CD14-positive monocyte (primary cell): ENCODE data around the gene USP28. TPM values are rescaled to one million over a fixed set of nuclear protein-coding genes. Genes with fewer than 3 reads are reported as not detected.

ENCODE experiments used
- DNase-seq, 3 donors: peaks; one replicate each; pipeline ENCODE4 v3.0.0-alpha.2; 2011 to 2022
- H2AFZ ChIP-seq: 2 replicates; pipeline ENCODE4 v1.6.0; 2012; ENCODE audit warnings: mild to moderate bottlenecking, low read depth, low read length, inconsistent platforms; ENCODE audit not compliant: insufficient read depth, poor library complexity, severe bottlenecking
- H3K27ac ChIP-seq, 2 donors: 1 replicate in 1 of 2; 2 replicates in 1 of 2; pipeline ENCODE4 v1.5.1; 2012 to 2013; ENCODE audit warnings: low read length in 2 of 2, control low read depth in 1 of 2, inconsistent platforms in 1 of 2, low read depth in 1 of 2, mild to moderate bottlenecking in 1 of 2
- H3K27me3 ChIP-seq, 2 donors: one replicate each; pipeline versions ENCODE4 v1.6.0 to v1.6.1; 2011 to 2013; ENCODE audit warnings: low read length in 2 of 2; ENCODE audit not compliant: control insufficient read depth in 2 of 2, insufficient read depth in 2 of 2
- H3K36me3 ChIP-seq, 2 donors: replicated peaks in 1 of 2; 1 replicate in 1 of 2; 2 replicates in 1 of 2; pipeline versions ENCODE4 v1.5.1 to v1.6.1; 2012 to 2013; ENCODE audit warnings: low read length in 2 of 2, control low read depth in 1 of 2, inconsistent platforms in 1 of 2, mild to moderate bottlenecking in 1 of 2; ENCODE audit not compliant: insufficient read depth in 2 of 2, control insufficient read depth in 1 of 2
- H3K4me1 ChIP-seq, 2 donors: 1 replicate in 1 of 2; 2 replicates in 1 of 2; pipeline versions ENCODE4 v1.5.1 to v1.6.1; 2012 to 2013; ENCODE audit warnings: low read length in 2 of 2, control low read depth in 1 of 2, inconsistent platforms in 1 of 2, mild to moderate bottlenecking in 1 of 2, moderate library complexity in 1 of 2; ENCODE audit not compliant: insufficient read depth in 2 of 2, control insufficient read depth in 1 of 2
- H3K4me2 ChIP-seq: replicated peaks from 2 replicates; pipeline ENCODE3; 2012; ENCODE audit warnings: low read length, moderate library complexity, mild to moderate bottlenecking; ENCODE audit not compliant: poor library complexity, severe bottlenecking; ENCODE audit errors: extremely low read depth
- H3K4me3 ChIP-seq, 3 experiments: fragments of 200-600 bp in 1 of 3; sonication (generic) in 1 of 3; replicated peaks in 1 of 3; 1 replicate in 2 of 3; 2 replicates in 1 of 3; pipeline ENCODE4 v1.5.1; 2011 to 2013; ENCODE audit warnings: low read length in 3 of 3, mild to moderate bottlenecking in 3 of 3, control low read depth in 2 of 3, low read depth in 2 of 3, inconsistent platforms in 1 of 3, moderate library complexity in 1 of 3
- H3K79me2 ChIP-seq: 2 replicates; pipeline ENCODE4 v1.6.0; 2012; ENCODE audit warnings: mild to moderate bottlenecking, control low read depth, inconsistent platforms, low read length, moderate library complexity; ENCODE audit not compliant: insufficient read depth
- H3K9ac ChIP-seq: 2 replicates; pipeline ENCODE4 v1.6.0; 2017; ENCODE audit warnings: low read length, mild to moderate bottlenecking; ENCODE audit not compliant: insufficient read depth, poor library complexity, severe bottlenecking
- H3K9me3 ChIP-seq, 2 donors: replicated peaks in 1 of 2; 1 replicate in 1 of 2; 2 replicates in 1 of 2; pipeline versions ENCODE4 v1.5.1 to v1.6.1; 2012 to 2013; ENCODE audit warnings: low read length in 2 of 2, control low read depth in 1 of 2; ENCODE audit not compliant: control insufficient read depth in 1 of 2, insufficient read depth in 1 of 2
- H4K20me1 ChIP-seq: 2 replicates; pipeline ENCODE4 v1.6.0; 2012; ENCODE audit warnings: mild to moderate bottlenecking, low read length, control low read depth, moderate library complexity; ENCODE audit not compliant: insufficient read depth
- H3K27ac Mint-ChIP-seq, 7 donors: one replicate each; pipeline ENCODE4 v1.8.0; 2020; ENCODE audit warnings: mild to moderate bottlenecking in 7 of 7, mixed read lengths in 7 of 7, moderate library complexity in 6 of 7, inconsistent platforms in 2 of 7
- H3K27me3 Mint-ChIP-seq, 3 donors: one replicate each; pipeline ENCODE4 v1.8.0; 2021 to 2022; ENCODE audit warnings: low read depth in 3 of 3, mild to moderate bottlenecking in 3 of 3, mixed read lengths in 3 of 3, moderate library complexity in 3 of 3, inconsistent platforms in 1 of 3
- H3K36me3 Mint-ChIP-seq, 2 donors: one replicate each; pipeline ENCODE4 v1.8.0; 2020; ENCODE audit warnings: mixed read lengths in 2 of 2, inconsistent platforms in 1 of 2, mild to moderate bottlenecking in 1 of 2
- H3K4me1 Mint-ChIP-seq: one replicate; pipeline ENCODE4 v1.8.0; 2020; ENCODE audit warnings: mild to moderate bottlenecking, mixed read lengths
- H3K4me3 Mint-ChIP-seq, 2 donors: one replicate each; pipeline ENCODE4 v1.8.0; 2020; ENCODE audit warnings: mild to moderate bottlenecking in 2 of 2, mixed read lengths in 2 of 2, moderate library complexity in 1 of 2
- H3K9me3 Mint-ChIP-seq, 7 donors: one replicate each; pipeline ENCODE4 v1.8.0; 2020 to 2022; ENCODE audit warnings: mixed read lengths in 7 of 7, mild to moderate bottlenecking in 6 of 7, moderate library complexity in 6 of 7, inconsistent platforms in 2 of 7
- WGBS: methylation state at CpG from one replicate; pipeline ENCODE4 v1.1.5; 2013; ENCODE audit warnings: missing lambda C conversion rate; ENCODE audit not compliant: insufficient coverage; 5-methylcytosine and 5-hydroxymethylcytosine counted together
- intact Hi-C, 2 donors: fragments of 100-400 bp; cut with micrococcal nuclease; formaldehyde crosslinking; loops; one replicate each; pipeline versions ENCODE4 v1.15.0 to v1.15.1; 2023
- polyA plus RNA-seq, 3 donors: library from polyadenylated mRNA; depleted of rRNA in 1 of 3; unstranded in 2 of 3; stranded (reverse) in 1 of 3; fragments of 300-500 nt in 2 of 3; fragments of >200 nt in 1 of 3; fragmentation: Illumina TruSeq in 2 of 3; gene quantifications; 1 replicate in 2 of 3; 2 replicates in 1 of 3; pipeline ENCODE4 v1.2.3, GENCODE V29; 2012 to 2021
- TF ChIP-seq, protein P1 (sequence below): fragments of 200-600 bp; IDR thresholded peaks from one replicate; pipeline ENCODE4 v1.8.0; 2022; ENCODE audit warnings: antibody characterized with exemption, mild to moderate bottlenecking

Gene USP28
- polyA plus RNA-seq, 3 donors = 13.4 to 21.9 (median 17.7) TPM

DNA sequence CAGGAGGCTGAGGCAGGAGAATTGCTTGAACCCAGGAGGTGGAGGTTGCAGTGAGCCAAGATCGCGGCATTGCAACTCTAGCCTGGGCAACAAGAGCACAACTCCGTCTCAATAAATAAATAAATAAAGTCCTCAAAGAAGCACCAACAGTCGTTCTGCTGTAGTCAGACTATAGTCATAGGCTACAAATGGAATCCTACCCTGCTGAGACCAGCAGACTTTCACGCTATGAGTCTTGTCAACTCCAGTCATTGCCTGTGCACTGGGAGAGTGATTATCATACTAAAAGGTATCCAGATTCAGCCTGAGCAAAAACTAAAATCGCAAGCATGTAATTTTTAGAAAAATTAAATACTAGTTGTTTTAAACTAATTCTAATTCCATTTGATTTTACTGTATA lies 19.6 kb downstream of the USP28 start:
- Histone ChIP-seq H3K9me3 (no peaks in the 10 kb centered on the region), H3K79me2 (no peaks in the 10 kb centered on the region), H3K27me3 (no peaks in the 10 kb centered on the region), H3K27ac (no peak overlapping the region), H3K36me3 (peaks cover 12 to 29% of the 10 kb centered on the region in 2 donors), H3K4me3 (no peak overlapping the region), H3K9ac (no peak overlapping the region), H4K20me1 (no peaks in the 10 kb centered on the region), H3K4me2 (no peak overlapping the region), H2AFZ (no peak overlapping the region), H3K4me1 (no peaks in the 10 kb centered on the region)
- intact Hi-C loops = no loop called here
- 100% methylated on average over 1 of the region's 6 CpGs for WGBS
- DNase-seq = no peak
- H3K27ac Mint-ChIP-seq = no peak overlapping the region
- TF ChIP-seq, protein P1, sequence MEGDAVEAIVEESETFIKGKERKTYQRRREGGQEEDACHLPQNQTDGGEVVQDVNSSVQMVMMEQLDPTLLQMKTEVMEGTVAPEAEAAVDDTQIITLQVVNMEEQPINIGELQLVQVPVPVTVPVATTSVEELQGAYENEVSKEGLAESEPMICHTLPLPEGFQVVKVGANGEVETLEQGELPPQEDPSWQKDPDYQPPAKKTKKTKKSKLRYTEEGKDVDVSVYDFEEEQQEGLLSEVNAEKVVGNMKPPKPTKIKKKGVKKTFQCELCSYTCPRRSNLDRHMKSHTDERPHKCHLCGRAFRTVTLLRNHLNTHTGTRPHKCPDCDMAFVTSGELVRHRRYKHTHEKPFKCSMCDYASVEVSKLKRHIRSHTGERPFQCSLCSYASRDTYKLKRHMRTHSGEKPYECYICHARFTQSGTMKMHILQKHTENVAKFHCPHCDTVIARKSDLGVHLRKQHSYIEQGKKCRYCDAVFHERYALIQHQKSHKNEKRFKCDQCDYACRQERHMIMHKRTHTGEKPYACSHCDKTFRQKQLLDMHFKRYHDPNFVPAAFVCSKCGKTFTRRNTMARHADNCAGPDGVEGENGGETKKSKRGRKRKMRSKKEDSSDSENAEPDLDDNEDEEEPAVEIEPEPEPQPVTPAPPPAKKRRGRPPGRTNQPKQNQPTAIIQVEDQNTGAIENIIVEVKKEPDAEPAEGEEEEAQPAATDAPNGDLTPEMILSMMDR = no peak
- peaks cover 22 to 25% of the 10 kb centered on the region in 2 donors for H3K36me3 Mint-ChIP-seq
- H3K4me3 Mint-ChIP-seq = no peak overlapping the region
- H3K4me1 Mint-ChIP-seq = no peaks in the 10 kb centered on the region
- H3K27me3 Mint-ChIP-seq = peaks cover 0 to 3% (median 1%) of the 10 kb centered on the region in 3 donors
- peaks cover 0 to 2% (median 0%) of the 10 kb centered on the region in 7 donors for H3K9me3 Mint-ChIP-seq

DNA sequence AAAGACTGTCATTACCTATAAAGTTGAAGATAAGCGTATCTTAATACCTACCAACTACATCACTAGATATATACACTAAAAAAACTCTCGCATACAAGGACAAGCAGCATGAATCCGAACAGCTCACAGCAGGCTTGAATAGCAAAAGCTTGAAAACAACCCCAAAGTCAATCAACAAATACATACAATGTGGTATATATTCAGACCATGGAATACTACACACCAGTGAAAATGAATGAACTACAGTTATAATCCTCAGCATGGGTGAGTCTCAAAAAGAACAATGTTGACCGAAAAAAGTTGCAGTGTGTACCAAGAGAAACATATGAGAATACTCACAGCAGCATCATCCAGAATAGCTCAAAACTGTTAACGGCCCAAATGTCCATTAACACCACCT lies 25.2 kb downstream of the USP28 start:
- H3K4me3 Mint-ChIP-seq = no peak overlapping the region
- no peaks in the 10 kb centered on the region for H3K27me3 ChIP-seq
- DNase-seq = no peak
- H3K79me2 ChIP-seq = no peaks in the 10 kb centered on the region
- 100% methylated on average over 3 of the region's 5 CpGs for WGBS
- H3K27ac ChIP-seq = no peak overlapping the region
- TF ChIP-seq, protein P1 = no peak
- no peak overlapping the region for H3K4me2 ChIP-seq
- no peaks in the 10 kb centered on the region for H3K4me1 Mint-ChIP-seq
- peaks cover 20 to 63% of the 10 kb centered on the region in 2 donors for H3K36me3 ChIP-seq
- H3K4me1 ChIP-seq = no peaks in the 10 kb centered on the region
- peaks cover 52% of the 10 kb centered on the region in 2 donors for H3K36me3 Mint-ChIP-seq
- H4K20me1 ChIP-seq = no peaks in the 10 kb centered on the region
- no peak overlapping the region for H2AFZ ChIP-seq
- no peaks in the 10 kb centered on the region for H3K9me3 ChIP-seq
- no peak overlapping the region for H3K4me3 ChIP-seq
- peaks cover 0 to 2% (median 1%) of the 10 kb centered on the region in 3 donors for H3K27me3 Mint-ChIP-seq
- peaks cover 0 to 3% (median 0%) of the 10 kb centered on the region in 7 donors for H3K9me3 Mint-ChIP-seq
- intact Hi-C loops = no loop called here
- no peak overlapping the region for H3K9ac ChIP-seq
- no peak overlapping the region for H3K27ac Mint-ChIP-seq
